Suprapubic skin (tissue), 3 donors: ENCODE measurements around the gene CHN2.

ENCODE experiments used
- POLR2AphosphoS5 ChIP-seq, 3 donors: sonication (generic); formaldehyde crosslinking; IDR thresholded peaks; one replicate each; pipeline ENCODE4 v1.6.1; 2017; ENCODE audit warnings: antibody characterized with exemption in 3 of 3
- TF ChIP-seq, protein P1 (sequence below), 2 donors: fragments of 200-600 bp in 1 of 2; fragments of 450-650 bp in 1 of 2; sonication (generic) in 1 of 2; IDR thresholded peaks; one replicate each; pipeline ENCODE4 v1.5.1; 2016 to 2019; ENCODE audit warnings: antibody characterized with exemption in 2 of 2, mild to moderate bottlenecking in 1 of 2, moderate library complexity in 1 of 2

DNA sequence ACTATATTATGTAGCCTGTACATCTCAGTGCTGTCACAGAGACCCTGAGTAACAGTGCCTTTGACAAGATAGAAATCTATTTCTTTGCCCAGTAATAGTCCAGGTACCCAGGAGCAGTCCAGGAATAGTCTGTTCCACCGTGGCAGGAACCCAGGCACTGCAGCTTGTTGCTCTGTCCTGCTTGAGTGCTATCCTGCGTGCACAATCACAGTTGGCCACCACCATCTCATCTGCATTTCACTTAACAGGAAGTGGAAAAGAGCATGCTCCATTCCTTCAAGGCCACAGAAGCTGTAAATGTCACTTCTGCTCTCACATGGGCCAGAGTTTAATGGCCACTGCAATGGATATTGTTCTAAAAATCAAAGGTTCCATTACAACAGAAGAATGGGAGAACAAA is 307.6 kb downstream of the CHN2 start:
- TF ChIP-seq, protein P1, sequence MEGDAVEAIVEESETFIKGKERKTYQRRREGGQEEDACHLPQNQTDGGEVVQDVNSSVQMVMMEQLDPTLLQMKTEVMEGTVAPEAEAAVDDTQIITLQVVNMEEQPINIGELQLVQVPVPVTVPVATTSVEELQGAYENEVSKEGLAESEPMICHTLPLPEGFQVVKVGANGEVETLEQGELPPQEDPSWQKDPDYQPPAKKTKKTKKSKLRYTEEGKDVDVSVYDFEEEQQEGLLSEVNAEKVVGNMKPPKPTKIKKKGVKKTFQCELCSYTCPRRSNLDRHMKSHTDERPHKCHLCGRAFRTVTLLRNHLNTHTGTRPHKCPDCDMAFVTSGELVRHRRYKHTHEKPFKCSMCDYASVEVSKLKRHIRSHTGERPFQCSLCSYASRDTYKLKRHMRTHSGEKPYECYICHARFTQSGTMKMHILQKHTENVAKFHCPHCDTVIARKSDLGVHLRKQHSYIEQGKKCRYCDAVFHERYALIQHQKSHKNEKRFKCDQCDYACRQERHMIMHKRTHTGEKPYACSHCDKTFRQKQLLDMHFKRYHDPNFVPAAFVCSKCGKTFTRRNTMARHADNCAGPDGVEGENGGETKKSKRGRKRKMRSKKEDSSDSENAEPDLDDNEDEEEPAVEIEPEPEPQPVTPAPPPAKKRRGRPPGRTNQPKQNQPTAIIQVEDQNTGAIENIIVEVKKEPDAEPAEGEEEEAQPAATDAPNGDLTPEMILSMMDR (IDR thresholded peaks at IDR 0.05) = no peak
- no peak for TF ChIP-seq POLR2AphosphoS5 (IDR thresholded peaks at IDR 0.05)
